ENCODE results near the gene NCAPD3. TPM values are rescaled to one million over a fixed set of nuclear protein-coding genes. Genes with fewer than 3 reads are reported as not detected.

The NCAPD3 gene
- total and polyA plus RNA-seq, 2 experiments from 2014 or later: 13.3 to 16.3 TPM

- DNase-seq: peak; percentile 79
- Histone ChIP-seq H3K4me1 (ENCODE audit: insufficient read depth) (peaks cover 42% of the 10 kb centered on the region), H3K4me2 (ENCODE audit: unreplicated experiment) (peak overlapping the region; percentile 84), H3K36me3 (ENCODE audit: low read depth) (no peaks in the 10 kb centered on the region), H3K4me3 (peak overlapping the region; percentile 59), H3K27me3 (replicated peaks; ENCODE audit: insufficient read depth) (no peaks in the 10 kb centered on the region), H4K20me1 (ENCODE audit: insufficient read depth) (no peaks in the 10 kb centered on the region), H2AFZ (peak overlapping the region; percentile 83), H3K9me3 (ENCODE audit: low read depth) (no peaks in the 10 kb centered on the region), H3F3A (ENCODE audit: insufficient read depth) (peaks cover 42% of the 10 kb centered on the region), H3K27ac (peak overlapping the region; percentile 98), H3K9ac (peak overlapping the region; percentile 82), H3K9me2 (ENCODE audit: insufficient read depth) (no peaks in the 10 kb centered on the region), H3K79me2 (ENCODE audit: insufficient read depth) (peaks cover 50% of the 10 kb centered on the region)
- in situ Hi-C loops (cut with MboI): no loop called here
- TF ChIP-seq EZH2phosphoT487 (IDR thresholded peaks at IDR 0.05; ENCODE audit: insufficient read depth, low read depth) (no peak), EZH2 (IDR thresholded peaks at IDR 0.05; ENCODE audit: insufficient read depth, poor library complexity, severe bottlenecking) (no peak)
- 0 to 1% methylated on average over 8 to 9 of the region's 9 CpGs for WGBS, 2 experiments (ENCODE audit: low coverage in 1 of 2, low lambda C conversion rate in 2 of 2, missing lambda C conversion rate in 2 of 2)
Observed at GRCh38 chr11:134120921-134121526, 102.7 kb downstream of the NCAPD3 start.

DNA sequence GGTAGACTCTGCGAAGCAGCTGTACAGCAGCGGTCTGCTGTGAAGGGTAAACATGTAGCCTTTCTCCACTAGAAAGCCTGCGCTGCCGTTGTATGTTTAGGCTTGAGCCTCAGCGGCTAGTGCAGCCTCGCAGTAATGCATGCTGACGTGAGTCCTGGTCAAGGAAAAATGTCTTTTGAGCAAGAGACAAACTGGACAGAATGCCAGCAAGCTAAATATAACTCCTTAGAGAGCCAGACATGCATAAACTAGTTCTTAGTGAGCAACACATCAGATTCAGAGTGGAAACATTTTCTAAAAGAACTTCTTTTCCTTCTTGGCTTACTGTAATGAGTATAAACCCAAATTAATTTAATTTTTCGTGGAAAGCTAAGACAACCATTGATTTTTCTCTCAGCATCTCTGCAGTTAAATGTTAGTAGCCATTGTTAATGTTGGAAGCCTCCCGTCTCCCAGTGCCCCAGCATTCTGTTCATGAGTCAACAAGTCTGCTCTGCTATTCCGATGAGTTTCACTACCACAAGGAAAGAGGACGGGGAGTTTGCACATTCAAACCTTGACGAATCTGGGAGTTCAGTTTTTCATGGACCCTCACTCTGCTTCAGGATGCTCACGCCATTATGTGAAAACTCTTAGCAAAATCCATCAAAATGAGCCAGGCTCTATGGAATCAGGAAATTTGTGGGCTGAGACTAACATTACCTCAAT, 103.5 kb downstream of the NCAPD3 start:
- H3K9me2 ChIP-seq (ENCODE audit: insufficient read depth): no peaks in the 10 kb centered on the region
- peak overlapping the region; percentile 98 for H3K27ac ChIP-seq
- no peaks in the 10 kb centered on the region for H3K27me3 ChIP-seq (replicated peaks; ENCODE audit: insufficient read depth)
- H2AFZ ChIP-seq: peak overlapping the region; percentile 83
- H3K4me1 ChIP-seq (ENCODE audit: insufficient read depth): peaks cover 35% of the 10 kb centered on the region
- H3K36me3 ChIP-seq (ENCODE audit: low read depth): no peaks in the 10 kb centered on the region
- peak; percentile 97 for DNase-seq
- peak overlapping the region; percentile 59 for H3K4me3 ChIP-seq
- in situ Hi-C loops (cut with MboI): no loop called here
- peak overlapping the region; percentile 84 for H3K4me2 ChIP-seq (ENCODE audit: unreplicated experiment)
- peak overlapping the region; percentile 82 for H3K9ac ChIP-seq
- peaks cover 57% of the 10 kb centered on the region for H3K79me2 ChIP-seq (ENCODE audit: insufficient read depth)
- no peaks in the 10 kb centered on the region for H4K20me1 ChIP-seq (ENCODE audit: insufficient read depth)
- peaks cover 37% of the 10 kb centered on the region for H3F3A ChIP-seq (ENCODE audit: insufficient read depth)
- TF ChIP-seq EZH2 (IDR thresholded peaks at IDR 0.05; ENCODE audit: insufficient read depth, poor library complexity, severe bottlenecking) (no peak), EZH2phosphoT487 (IDR thresholded peaks at IDR 0.05; ENCODE audit: insufficient read depth, low read depth) (no peak)
- no peaks in the 10 kb centered on the region for H3K9me3 ChIP-seq (ENCODE audit: low read depth)
- WGBS, 2 experiments (ENCODE audit: low coverage in 1 of 2, low lambda C conversion rate in 2 of 2, missing lambda C conversion rate in 2 of 2): 17 to 21% methylated on average over 13 of the region's 13 CpGs

GRCh38 chr11:134119094-134119493, 104.7 kb downstream of the NCAPD3 start:
- TF ChIP-seq EZH2phosphoT487 (IDR thresholded peaks at IDR 0.05; ENCODE audit: insufficient read depth, low read depth): no peak
- TF ChIP-seq EZH2 (IDR thresholded peaks at IDR 0.05; ENCODE audit: insufficient read depth, poor library complexity, severe bottlenecking): no peak
- 78 to 87% methylated on average over 3 of the region's 3 CpGs for WGBS, 2 experiments (ENCODE audit: low coverage in 1 of 2, low lambda C conversion rate in 2 of 2, missing lambda C conversion rate in 2 of 2)
- Histone ChIP-seq H3K27ac (peak overlapping the region; percentile 98), H3K9me3 (ENCODE audit: low read depth) (no peaks in the 10 kb centered on the region), H3K36me3 (ENCODE audit: low read depth) (no peaks in the 10 kb centered on the region), H3K4me3 (no peak overlapping the region), H3K9me2 (ENCODE audit: insufficient read depth) (no peaks in the 10 kb centered on the region), H3K79me2 (ENCODE audit: insufficient read depth) (peaks cover 68% of the 10 kb centered on the region), H2AFZ (peak overlapping the region; percentile 83; the same call in 1 of the 2 replicates), H3K9ac (peak overlapping the region; percentile 82; the same call in 1 of the 2 replicates), H4K20me1 (ENCODE audit: insufficient read depth) (no peaks in the 10 kb centered on the region), H3K27me3 (replicated peaks; ENCODE audit: insufficient read depth) (no peaks in the 10 kb centered on the region), H3K4me1 (ENCODE audit: insufficient read depth) (peaks cover 34% of the 10 kb centered on the region), H3K4me2 (ENCODE audit: unreplicated experiment) (peak overlapping the region; percentile 84), H3F3A (ENCODE audit: insufficient read depth) (peaks cover 37% of the 10 kb centered on the region)
- DNase-seq: peak; percentile 49
- in situ Hi-C loops (cut with MboI): no loop called here

- no peak for TF ChIP-seq EZH2phosphoT487 (IDR thresholded peaks at IDR 0.05; ENCODE audit: insufficient read depth, low read depth)
- no peak for TF ChIP-seq EZH2 (IDR thresholded peaks at IDR 0.05; ENCODE audit: insufficient read depth, poor library complexity, severe bottlenecking)
- Histone ChIP-seq H3K9me3 (ENCODE audit: low read depth) (no peaks in the 10 kb centered on the region), H2AFZ (no peak overlapping the region), H4K20me1 (ENCODE audit: insufficient read depth) (no peaks in the 10 kb centered on the region), H3K4me3 (no peak overlapping the region), H3K9ac (no peak overlapping the region), H3K27ac (no peak overlapping the region), H3K9me2 (ENCODE audit: insufficient read depth) (no peaks in the 10 kb centered on the region), H3K27me3 (replicated peaks; ENCODE audit: insufficient read depth) (no peaks in the 10 kb centered on the region), H3K79me2 (ENCODE audit: insufficient read depth) (peaks cover 69% of the 10 kb centered on the region), H3K36me3 (ENCODE audit: low read depth) (no peaks in the 10 kb centered on the region), H3K4me2 (ENCODE audit: unreplicated experiment) (no peak overlapping the region), H3K4me1 (ENCODE audit: insufficient read depth) (peaks cover 34% of the 10 kb centered on the region), H3F3A (ENCODE audit: insufficient read depth) (peaks cover 37% of the 10 kb centered on the region)
- in situ Hi-C loops (cut with MboI): no loop called here
- DNase-seq: peak; percentile 37
Observed at GRCh38 chr11:134118006-134118405, 105.8 kb downstream of the NCAPD3 start.

Data from GM23248 (cell line).